ACHN (cell line): Measurements from ENCODE around the gene AP1S1.

Experiments
- DNase-seq: peaks from one replicate; pipeline ENCODE4 v3.0.0-alpha.2; 2015
- in situ Hi-C: cut with HindIII; loops from 2 replicates; pipeline ENCODE4 v1.10.0; 2017; ENCODE audit warnings: low sequenced_read_pairs, low pct_ligation_motif_present, low pct_unique_long_range_greater_than_20kb

AP1S1 gene

GRCh38 chr7:101208794-101209193 lies 54.5 kb downstream of the AP1S1 start:
- in situ Hi-C loops: no loop called here

GRCh38 chr7:101210143-101210542 lies 55.9 kb downstream of the AP1S1 start:
- in situ Hi-C loops: no loop called here
- no peak for DNase-seq

More at GRCh38 chr7:101208794-101209193, 54.5 kb downstream of the AP1S1 start:
- DNase-seq: no peak
